NCI-H2029 treated with DMSO at 0.1 percent for 48 hours (cell line): ENCODE measurements around the gene PDE6A.

Experiments used
- DNase-seq: peaks from one replicate; lab custom pipeline; 2025; lab: John Stamatoyannopoulos, UW

PDE6A gene

DNA sequence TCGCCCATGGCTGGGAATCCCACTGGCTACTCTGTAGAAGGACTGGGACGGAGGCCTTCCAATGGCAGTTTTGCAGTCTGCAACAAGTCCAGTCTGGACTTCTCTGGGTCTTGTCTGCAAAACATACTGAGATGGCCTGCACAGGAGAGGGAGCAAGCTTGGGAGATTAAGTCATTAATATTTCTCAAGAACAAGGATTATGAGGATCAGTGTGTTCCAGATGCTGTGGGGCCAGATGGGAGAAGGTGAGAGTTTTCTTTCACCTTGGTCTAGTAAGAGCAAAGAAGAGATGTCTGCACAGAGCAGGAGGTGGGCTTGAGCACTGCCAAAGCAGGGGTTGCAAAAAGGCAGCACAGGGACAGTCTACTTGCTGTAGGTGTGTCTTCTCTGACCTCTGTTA, at the start of gene PDE6A:
Gene PDE6A, minus strand, starts transcription at position 128 of the 400 bp plus-strand sequence. Its CDS starts 120 bp downstream, at position 8.
- no peak for DNase-seq

DNA sequence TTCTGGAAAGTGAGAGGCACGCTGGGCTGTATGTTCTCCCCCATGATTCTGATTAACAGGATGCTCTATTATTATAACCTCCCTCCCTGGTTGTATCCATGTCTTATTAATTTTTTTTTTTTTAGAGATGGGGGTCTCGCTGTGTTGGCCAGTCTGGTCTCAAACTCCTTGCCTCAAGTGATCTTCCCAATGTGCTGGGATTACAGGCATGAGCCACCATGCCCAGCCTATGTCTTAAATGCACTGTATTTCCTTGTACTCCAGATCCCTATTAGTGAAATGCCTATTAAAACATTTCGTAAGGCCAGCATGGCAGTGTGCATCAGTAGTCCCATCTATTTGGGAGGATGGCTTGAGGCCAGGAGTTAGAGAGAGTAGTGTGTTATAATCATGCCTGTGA, 48.9 kb upstream of the PDE6A start:
- DNase-seq = no peak

DNA sequence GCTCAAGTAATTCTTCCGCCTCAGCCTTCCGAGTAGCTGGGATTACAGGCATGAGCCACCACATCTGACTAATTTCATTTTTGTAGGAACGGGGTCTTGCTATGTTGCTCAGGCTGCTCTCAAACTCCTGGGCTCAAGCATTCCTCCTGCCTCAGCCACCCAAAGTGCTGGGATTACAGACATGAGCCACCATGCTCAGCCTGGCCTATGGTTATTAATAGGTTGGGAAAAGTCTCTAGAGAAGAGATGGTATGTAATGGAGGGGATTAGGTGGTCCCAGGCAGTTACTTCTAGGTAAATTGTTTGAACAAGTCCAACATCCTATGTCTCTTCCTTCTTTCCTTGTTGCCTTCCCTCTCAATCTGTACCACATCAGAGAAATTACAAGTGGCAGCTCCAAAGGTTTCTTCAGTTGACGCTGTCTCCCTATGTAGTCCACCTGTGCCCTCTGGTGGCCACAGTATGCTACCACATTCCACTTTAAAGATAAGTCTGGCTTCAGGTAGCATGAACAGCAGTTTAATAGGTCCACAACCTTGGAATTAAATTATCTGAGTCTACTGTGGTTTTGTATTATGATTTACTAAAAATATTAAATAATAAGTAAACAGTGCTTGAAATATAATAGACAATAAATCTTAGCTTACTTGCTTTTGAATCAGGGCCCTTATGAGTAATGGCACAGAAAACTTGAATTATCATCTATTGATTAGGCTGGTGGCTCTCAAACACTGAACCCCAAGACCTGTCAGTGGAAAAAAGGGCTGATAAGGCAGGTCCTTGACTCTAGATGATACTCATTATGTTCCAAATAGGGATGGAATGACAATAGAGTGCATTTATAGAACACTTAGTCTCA, 46.2 kb upstream of the PDE6A start:
- peak; percentile 64 for DNase-seq

DNA sequence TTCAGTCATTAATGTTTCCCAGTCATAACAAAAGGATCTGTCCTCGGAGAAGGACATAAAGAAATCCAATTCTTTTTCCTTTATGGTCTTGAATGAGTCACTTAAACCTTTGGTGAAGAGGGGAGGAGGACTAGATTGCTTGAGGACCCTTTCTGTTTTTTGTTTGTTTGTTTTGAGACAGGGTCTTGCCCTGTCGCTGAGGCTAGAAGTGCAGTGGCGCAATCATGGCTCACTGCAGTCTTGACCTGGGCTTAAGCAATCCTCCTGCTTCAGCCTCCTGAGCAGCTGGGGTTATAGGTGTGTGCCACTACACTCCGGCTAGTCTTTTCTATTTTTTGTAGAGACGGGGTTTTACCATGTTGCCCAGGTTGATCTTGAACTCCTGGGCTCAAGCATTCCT, 43.5 kb upstream of the PDE6A start:
- no peak for DNase-seq

DNA sequence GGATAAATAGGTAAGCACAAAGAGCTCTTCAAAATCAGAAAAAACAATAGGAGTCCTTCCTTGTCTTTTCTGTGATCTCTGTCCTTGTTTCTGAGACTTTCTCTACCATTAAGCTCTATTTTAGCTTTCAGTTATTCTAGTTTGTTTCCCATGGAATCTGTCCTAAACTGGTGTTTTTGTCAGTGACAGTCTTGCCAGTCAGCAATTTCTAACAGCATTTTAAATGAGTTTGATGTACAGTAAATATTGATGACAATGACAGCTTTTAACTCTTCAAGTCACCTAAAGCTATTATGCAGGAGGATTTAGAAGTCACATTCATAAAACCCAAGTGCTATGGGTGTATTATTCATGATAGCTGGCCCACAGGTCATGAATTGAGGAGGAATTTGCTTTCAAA, 37.9 kb upstream of the PDE6A start:
- no peak for DNase-seq

DNA sequence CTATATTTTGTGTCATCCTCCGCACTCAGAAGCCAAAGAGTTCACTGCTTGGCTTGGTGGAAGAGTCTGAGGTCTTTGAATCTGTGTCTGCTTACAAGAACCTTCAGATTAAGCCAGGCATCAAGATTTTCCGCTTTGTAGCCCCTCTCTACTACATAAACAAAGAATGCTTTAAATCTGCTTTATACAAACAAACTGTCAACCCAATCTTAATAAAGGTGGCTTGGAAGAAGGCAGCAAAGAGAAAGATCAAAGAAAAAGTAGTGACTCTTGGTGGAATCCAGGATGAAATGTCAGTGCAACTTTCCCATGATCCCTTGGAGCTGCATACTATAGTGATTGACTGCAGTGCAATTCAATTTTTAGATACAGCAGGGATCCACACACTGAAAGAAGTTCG, 36.6 kb upstream of the PDE6A start:
- no peak for DNase-seq

DNA sequence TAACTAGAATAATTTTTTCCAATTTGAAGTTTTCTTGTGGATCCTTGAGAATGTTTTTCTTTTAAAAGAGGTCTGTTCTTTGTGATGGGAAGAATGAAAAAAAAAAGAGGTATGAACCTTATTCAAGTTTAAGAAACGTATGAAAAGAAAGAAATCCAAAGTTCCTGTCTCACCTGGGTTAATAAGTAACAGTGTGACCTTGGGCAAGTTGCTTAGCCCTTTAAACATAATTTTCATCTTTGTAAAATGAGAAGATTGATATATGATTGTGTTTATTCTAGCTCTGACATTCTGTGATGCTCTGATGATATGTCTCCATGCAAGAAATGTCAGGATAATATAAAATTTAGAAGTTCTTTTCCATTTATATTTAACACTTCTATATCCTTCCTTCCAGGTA, 35.3 kb upstream of the PDE6A start:
- DNase-seq = no peak

DNA sequence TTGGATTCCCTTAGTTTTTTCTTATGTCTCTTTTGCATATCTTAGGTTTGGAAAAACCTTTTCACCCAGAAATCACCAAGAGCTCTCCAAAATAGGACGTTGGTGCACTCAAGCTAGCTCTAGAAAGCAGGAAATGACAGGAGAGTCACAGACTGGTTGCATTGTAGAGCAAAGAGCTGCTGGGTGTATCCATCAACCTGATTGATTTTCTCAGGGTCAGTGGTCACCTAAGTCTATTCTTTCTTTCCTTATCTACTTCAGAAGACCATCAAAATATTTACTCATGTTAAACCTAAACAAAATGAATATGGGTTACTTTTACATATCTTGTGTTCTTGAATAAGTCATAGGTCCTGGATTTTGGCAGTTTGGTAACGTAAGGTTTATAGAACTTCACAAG, 30.8 kb upstream of the PDE6A start:
- DNase-seq = no peak

DNA sequence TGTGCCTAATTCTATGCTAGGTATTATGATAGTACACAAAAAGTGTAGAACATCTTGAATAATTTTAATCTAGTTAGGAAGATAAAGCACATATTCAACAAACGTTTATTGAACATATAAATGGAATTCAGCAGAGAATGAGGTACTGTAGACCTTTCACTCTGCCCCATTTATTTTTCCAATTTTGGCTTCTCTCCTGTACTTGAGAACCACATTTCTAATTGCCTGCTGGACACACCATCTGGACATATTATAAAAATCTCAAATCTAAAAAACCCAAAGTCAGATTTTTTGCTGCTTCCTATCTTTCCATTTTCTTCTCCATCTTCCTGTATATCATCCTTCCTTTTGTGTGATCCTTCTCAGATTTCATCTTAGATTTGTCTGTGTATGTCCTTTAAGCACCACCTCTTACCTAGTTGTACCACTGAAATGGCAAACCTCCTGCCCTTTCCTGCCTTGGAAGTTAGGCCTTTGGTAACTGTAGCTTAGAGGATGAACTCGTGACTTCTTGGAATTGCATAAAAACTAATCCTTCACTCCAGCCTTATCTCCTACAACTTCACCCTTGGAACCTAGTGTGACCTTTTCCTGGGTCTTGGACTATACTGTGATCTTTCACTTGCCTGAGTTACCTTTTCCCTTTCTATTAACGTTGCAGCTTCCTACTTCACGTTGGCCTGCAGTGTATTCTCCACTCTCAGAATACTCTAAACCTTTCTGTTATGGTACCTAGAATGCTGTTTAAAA, 24.8 kb upstream of the PDE6A start:
- no peak for DNase-seq

DNA sequence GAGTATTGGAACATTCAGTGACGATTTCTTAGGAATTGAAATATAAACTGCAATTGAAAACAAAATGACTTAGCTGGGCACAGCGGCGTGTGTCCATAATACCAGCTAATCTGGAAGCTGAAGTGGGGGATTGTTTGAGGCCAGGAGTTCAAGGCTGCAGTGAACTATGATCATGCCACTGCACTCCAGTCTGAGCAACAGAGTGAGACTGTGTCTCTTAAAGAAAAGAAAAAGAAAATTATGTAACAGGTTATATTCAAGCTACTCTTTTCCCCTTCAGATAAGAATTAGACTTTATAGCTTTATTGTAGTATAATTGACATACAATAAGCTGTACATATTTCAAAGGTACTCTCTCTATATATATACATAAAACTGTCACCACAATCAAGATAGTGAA, 22.4 kb upstream of the PDE6A start:
- no peak for DNase-seq

DNA sequence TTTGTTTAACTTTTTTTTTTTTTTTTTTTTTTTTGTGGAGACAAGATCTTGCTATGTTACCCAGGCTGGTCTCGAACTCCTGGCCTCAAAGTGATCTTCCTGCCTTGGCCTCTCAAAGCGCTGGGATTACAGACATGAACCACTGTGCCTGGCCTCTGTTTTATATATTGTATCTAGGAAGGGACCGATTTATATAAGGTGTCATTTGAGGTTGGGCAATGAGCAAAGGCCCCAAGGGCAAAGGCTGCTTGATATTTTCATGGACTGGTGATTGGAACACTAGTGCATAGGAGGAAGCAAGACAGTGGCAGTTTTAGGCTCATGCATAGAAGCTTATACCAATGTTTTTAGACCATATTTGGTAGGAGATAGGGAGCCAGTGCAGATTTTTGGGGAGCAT, 19.1 kb upstream of the PDE6A start:
- no peak for DNase-seq

DNA sequence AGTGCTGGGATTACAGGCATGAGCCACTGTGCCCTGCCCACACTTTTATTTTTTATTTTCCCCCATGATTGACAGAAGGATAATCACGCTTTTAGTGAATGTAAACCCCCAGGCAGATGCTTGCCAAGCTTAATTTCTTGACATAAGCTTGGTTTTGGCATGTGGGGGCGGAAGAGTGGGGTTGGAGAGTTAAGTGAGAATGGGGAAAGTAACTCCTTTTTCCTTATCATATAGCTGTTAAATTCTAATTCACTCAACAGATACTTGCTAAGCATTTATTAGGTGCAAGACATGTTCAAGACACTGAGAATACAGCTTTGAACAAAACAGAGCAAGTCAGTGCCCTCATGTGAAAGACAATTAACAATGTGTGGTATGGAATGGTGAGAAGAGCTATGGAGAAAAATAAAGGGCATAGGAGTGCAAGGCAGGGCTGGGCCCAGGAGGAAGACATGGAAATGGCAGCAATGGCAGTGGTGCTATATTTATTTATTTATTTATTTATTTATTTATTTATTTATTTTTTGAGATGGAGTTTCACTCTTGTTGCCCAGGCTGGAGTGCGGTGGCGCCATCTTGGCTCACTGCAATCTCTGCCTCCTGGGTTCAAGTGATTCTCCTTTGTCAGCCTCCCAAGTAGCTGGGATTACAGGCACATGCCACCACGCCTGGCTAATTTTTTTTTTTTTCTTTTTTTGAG, 18.2 kb upstream of the PDE6A start:
- no peak for DNase-seq

DNA sequence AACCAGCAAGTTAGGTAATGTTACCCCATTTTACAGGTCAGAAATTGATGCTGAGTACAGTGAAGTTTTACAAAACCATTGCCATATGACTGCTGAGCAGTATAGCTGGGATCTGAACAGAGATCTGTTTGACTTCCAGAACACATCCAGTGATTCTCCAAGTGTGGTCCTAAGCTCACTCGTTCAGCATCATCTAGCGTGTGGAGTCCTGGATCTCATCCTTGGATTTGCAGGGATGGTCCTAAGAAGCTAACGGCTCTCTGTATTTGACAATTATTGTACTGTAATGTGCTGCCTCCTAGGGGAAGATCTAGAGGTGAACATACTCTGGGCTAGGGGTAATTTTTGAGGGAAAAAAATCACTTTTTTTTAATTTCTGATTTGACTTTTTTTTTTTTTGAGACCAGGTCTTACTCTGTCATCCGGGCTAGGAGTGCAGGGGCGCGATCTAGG, 17.4 kb upstream of the PDE6A start:
- peak; percentile 21 for DNase-seq

DNA sequence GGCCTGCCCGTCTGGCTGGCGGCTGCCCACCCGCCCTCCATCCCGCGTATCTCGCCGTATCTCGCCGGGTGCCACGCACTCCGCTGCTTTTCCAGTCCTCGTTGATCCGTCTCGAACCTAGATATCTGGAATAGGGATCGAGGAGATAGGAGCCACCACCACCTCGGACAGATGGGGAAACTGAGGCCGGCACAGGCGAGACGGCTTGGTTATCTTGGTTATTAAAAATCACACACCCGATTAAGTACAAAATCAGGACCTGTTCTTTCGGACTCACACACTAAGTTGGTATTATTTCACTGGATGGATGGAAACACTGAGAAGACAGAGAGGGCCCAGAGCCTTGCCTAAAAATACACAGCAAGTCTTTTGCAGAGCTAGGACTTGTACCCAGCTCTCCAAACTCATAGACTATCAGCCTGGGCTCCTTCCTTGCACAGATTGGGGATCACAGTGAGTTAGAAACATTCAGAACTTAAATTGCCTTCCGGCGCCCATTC, 16.6 kb upstream of the PDE6A start:
- DNase-seq = no peak

DNA sequence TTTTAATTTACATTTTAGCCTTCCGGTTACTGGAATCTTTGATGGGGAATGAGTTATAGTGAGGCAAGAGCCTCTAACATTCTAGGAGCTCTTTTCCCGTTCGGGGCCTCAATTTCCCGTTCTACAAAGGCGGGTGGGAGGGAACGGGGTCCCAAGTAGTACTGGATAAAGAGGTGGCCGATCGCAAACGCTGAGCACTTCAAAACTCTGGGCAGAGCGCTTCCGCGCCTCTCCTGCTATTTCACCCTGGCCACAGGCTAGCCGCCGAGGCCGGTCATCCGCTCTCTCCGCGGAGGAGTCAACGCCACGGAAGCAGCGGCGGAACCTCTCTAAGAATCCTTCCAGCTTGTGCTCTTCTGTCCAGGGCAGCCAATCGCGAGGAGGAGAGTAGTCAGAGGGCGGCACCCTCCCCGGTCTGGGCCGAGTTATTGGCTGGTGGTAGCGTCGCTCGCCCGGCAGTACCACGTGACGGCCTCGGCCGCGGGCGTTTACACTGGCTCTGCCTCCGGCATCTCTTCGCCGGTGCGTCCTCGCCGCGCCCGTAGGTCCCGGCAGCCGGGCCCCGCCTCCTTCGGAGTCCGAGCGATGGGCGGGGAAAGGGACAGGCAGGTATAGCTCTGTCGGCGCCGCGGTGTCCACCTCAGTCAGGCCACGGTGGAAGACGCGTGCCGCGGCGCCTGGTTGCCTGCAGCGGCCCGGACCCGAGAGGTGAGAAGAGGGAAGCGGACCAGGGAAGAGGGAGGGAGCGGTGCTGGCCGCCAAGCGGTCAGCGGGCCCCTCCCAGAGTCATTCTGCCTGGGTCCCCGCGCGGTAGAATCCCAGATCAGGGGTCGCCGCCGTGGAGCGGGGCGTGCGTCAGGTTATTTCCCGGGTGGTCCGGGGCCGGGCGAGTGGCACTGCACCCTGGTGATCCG, 15.9 kb upstream of the PDE6A start, which contains the start of gene SLC26A2:
Gene SLC26A2, plus strand, starts transcription at position 487 of the 914 bp plus-strand sequence. CDS start 16,895 bp downstream, outside the sequence.
- peak; percentile 96 for DNase-seq

DNA sequence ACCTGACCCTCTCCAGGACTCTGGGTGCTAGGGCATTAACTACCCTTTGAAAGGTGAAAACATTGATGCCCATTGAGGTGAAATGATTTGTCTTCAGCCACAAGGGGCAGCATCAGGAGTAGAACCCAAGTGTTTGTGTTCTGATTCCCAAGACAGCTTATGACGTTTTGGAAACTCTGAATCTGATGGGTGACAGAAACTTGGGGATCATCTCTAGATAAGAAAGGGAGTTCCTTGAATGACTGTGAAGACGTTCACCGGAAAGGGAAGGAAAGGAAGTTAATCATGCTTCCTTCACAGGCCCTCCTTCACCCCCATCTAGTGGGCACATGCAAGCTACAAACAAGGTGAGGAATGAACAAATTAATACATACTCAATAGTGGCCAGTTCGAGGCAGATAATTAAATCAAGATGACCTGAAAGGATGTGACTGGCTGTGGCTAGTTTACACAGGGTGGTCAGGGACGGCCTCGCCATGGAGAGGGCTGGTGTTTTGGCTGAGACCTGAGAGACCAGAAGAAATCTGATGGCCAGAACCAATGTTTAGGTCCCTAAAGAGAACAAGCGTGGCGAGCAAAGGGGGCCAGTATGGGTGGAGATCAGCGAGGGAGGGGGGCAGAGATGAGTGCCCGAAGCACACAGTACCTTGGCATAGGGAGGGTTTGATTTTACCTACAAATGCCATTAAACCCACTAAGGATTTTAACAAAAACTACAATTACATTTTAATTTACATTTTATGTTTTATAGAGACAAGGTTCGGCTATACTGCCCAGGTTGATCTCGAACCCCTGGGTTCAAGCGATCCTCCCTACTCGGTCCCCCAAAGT, 15.0 kb upstream of the PDE6A start:
- no peak for DNase-seq

DNA sequence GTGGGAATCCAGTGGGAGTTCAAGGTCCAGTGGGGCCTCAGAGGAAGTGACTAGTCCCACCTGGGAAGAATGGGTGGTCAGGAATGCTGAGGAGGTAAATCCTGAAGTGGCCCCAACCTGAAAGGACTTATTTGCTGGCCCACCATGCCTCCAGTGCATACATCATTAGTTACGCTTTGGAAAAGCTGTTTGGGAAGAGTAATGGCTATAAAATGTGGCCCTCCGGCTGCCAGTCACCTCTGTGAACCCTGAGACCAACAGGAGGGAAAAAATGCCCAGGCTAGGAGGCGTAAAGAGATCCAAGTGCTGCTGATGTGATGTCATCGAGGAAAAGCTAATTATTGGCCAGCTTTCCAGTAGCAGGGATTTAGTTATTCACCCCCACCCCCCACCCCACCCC, 13.3 kb upstream of the PDE6A start:
- DNase-seq = no peak

DNA sequence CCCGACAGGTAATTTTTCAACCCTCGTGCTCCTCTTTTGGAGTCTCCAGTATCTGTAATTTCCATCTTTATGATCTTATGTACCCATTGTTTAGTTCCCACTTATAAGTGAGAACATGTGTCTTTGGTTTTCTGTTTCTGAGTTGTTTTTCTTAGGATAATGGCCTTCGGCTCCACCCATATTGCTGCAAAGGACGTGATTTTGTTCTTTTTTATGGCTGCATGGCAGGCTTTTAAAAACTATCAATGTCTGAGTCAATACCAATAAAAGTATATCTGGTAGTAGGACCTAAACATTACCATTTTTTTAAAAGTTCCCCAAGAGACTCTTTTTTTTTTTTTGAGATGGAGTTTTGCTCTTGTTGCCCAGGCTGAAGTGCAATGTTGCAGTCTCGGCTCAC, 12.1 kb upstream of the PDE6A start:
- no peak for DNase-seq

DNA sequence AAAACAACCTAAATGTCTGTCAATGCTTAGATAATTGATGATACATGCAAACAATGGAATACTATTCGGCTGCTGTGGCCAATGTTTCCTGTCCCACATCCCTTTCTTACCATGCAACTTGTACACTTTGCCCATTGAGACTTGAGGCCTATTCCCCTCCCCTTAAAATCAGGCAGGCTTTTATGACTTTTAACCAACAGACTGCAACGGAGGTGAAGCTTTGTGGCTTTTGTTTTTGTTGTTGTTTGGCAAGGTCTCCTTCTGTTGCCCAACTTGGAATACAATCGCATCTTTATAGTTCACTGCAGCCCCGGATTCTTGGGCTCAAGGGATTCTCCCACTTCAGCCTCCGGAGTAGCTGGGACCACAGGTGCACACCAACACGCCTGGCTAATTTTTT, 10.2 kb upstream of the PDE6A start:
- no peak for DNase-seq

DNA sequence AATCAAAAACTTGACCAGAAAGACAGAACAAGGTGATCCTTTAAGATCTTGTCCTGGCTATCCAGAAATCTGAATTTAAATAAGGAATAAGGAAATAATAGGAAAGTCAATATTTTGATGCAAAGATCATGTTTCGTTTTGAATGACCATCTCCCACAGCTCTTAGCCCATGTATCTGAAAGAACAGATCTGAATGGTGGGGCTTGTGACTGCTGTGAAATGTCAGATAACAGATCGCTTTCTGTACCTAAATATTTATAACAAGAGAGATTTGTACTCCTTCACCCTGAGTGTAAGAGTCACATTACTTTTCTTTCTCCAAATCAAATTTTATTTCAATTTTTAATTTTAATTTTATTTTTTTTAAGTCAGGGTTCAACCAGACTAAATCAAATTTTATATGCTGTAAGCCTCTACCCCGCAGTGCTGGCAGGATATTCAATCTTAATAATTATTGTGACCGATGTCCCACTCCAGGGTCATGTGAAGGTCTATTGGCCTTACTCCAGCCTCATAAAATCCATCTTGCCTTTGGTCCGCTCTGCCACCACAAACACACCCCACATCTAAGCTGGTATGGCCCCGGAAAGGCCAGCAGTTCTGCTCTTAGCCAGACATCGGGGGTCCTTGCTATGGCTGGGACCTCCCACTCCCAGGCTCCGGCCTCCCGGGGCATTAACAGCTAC, 9.0 kb upstream of the PDE6A start:
- no peak for DNase-seq
